HT-29 (cell line): ENCODE measurements around the gene OAF. TPM values are rescaled to one million over a fixed set of nuclear protein-coding genes. Genes with fewer than 3 reads are reported as not detected.

Source experiments
- DNase-seq: peaks from one replicate; pipeline ENCODE4 v3.0.0-alpha.2; 2015; ENCODE audit warnings: low spot score
- total RNA-seq: library from RNA; depleted of rRNA; stranded (reverse); fragments of >200 nt; shearing (Covaris generic); gene quantifications from 2 replicates; pipeline ENCODE4 v1.2.3, GENCODE V29; 2014

The OAF gene
- total RNA-seq, 1 experiment from 2014 or later: 87.3 TPM

GRCh38 chr11:120183701-120184141, 27.1 kb upstream of the OAF start:
- no peak for DNase-seq

- no peak for DNase-seq
Measured at GRCh38 chr11:120184371-120184945, 26.4 kb upstream of the OAF start.

DNA sequence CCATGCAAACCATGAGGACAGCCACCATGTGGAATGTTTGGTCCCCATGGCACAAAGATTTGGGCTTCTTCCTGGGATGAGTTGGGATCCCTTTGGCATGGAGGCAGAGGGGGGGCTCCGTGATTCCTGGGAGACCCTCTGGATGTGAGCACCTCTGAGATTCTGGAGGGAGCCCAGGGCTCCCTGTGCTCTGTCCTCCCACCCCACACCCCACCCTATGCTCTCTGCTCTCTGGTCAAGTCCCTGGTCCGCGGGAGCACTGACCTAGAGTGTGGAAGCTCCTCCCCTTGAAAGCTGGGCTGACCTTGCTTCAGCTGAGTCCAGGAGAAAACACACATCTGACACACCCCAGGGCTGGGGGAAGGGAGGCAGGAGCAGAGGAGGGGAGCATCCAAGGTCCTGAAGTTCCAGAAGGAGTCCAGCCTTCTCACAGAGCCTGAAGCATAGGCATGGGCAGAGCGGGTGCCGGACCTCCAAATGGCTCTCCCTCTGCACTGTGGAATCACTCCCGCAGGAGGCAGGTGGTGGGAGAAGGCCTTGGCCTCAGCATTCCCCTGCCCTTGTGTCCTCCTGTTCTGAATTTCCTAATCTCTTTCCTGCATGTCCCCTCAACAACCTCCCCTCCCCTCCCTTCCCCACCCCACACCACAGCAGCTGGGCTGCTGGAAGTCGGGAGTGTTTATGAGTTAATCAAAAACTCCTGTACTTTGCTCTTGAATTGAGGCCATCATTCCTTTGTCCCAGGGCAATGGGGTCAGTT, 25.7 kb upstream of the OAF start:
- peak; percentile 46 for DNase-seq

DNA sequence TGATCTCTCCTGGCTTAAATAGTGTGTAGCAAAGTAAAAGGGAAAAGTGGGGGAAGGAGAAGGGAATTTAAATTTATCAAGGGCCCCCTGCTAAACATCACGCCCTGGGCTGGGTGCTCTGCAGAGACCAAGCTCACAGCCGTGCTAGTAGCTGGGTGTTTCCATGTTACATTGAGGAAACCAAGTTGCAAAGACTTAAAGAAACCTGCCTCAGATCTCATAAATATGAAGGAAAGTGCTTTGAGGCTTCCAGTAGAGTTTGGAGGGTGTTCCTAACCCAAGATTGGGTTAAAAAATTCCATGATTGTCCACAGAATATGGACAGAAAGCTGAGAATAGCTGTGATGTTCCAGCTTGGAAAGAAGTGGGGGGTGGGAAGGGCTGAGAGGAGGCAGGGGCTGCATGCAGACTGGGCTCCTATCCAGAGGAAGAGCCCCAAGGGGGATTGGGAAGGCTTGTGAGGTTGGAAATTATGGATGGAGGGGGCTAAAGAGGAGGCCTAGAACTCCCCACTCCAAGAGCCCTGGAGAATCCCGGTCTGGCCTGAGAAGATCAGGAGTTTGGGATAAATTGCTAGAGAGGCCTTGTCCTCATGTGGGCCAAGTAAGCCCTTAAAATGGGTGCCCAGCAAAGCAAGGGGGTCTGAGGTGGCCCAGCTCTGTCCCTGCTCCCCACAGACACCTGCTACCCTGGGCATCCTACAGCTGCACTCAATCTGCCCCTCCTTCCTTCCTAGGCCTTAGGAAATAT, 25.0 kb upstream of the OAF start:
- no peak for DNase-seq

DNA sequence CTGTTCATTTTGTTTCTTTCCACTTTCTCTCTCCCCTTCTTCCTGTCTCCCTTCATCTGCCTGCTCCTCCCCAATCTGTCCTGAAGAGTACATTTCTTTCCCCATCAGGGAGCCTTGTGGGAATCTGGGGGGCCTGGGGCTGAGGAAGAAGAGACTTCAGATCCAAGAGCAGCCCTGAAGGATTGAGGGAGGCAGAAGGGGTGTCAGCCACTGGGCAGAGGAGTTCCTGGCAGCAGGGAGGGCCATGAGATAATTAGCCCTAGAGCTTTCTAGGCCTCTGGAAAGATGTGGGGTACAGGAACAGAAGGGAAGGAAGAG, 24.4 kb upstream of the OAF start:
- no peak for DNase-seq

GRCh38 chr11:120186774-120187591, 23.8 kb upstream of the OAF start:
- no peak for DNase-seq

- no peak for DNase-seq
Measured at GRCh38 chr11:120188371-120188770, 22.5 kb upstream of the OAF start.

- DNase-seq: no peak
Measured at GRCh38 chr11:120188811-120189455, 21.9 kb upstream of the OAF start.

DNA sequence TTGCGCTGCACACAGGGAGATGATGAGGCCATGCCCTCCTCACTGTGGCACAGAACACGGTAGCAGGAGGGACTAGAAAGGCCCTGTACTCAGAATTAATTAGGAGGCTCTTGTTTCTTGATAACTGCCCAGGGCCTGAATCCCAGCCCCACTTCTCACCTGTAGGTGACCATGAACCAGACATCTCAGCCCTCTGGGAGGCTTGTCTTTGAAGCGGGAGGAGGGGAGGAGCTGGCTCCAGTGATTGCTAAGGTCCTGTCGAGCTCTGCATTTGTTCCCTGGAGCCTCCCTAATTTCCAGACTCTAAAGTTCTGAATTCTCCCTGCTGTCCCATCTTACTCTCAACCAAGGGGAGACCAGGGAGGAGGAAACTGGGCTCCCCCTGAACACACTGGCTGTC, 19.8 kb upstream of the OAF start:
- DNase-seq: no peak

DNA sequence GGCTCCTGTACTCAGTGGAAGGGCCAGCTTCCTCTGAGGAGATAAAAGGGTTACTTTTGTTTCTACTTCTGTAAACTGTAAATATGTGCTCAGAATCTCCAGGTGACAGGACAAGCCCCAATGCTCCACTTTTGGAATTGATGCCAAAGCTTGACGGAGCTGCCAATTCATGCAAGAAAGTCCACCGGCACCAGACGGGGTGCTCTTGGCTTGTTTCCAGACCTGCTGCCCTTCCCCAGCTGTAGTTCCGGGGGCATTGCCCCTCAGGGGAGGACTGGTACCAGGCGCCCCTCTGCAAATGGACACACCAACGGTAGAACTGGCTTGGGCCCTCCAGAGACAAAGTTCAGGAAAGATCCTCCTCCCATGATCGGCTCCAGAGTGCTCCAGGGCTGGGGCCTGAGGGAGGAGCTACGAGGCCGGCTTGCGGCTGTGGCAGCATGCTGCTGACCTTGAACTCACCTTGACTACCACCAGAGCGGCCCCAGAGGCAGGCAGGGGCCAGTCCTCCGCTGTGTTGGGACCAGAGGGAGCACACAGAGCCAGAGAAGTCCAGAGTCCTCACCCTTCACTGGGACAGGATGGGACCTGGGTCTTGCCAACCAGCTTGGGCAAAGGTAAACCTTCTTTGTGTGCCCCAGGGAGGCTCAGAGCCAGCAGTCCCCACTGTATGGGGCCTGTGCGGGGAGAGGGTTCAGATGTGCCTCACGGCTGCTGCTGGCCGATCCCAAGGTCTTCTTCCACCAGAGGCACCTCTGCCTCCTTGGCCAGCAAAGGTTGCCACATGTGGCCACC, 17.8 kb upstream of the OAF start:
- no peak for DNase-seq

DNA sequence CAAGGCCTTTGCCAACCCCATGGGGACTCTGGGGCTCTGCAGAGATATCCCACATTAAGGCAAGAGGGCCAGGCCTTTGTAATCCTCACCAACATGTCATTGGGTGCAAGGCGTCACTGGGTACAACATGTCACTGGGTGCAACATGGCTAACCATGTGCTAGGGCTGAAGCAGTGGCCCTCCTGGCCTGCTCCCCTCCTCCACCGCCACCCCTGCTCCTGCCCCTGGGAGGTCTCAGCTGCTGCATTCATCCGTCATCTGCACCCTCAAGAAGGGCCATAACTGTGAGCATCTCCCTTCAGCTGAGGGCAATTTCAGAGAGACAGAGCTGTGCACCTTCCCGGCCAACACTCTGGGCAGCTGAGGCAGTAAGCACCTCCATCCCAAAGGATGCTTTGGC, 16.7 kb upstream of the OAF start:
- DNase-seq: no peak

GRCh38 chr11:120195601-120196320, 15.1 kb upstream of the OAF start:
- DNase-seq: no peak

DNA sequence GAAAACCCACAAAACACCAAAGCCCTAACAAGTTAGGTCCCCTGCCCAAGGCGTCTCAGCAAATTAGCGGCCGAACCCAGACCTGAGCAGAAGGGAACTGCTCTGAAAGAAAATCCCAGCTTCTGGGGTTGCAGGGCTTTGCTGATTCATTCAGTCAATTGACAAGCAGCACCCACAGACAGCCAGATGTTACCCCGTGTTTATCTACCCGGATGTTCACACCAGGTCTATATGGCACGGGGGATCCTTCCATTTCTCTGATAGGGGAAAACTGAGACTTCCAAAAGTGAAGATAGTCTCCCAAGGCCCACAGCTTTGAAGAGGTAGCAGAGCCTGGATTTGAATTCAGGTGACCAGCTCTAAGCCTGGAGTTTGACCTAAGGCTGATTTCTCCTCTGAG, 14.0 kb upstream of the OAF start:
- DNase-seq: no peak

DNA sequence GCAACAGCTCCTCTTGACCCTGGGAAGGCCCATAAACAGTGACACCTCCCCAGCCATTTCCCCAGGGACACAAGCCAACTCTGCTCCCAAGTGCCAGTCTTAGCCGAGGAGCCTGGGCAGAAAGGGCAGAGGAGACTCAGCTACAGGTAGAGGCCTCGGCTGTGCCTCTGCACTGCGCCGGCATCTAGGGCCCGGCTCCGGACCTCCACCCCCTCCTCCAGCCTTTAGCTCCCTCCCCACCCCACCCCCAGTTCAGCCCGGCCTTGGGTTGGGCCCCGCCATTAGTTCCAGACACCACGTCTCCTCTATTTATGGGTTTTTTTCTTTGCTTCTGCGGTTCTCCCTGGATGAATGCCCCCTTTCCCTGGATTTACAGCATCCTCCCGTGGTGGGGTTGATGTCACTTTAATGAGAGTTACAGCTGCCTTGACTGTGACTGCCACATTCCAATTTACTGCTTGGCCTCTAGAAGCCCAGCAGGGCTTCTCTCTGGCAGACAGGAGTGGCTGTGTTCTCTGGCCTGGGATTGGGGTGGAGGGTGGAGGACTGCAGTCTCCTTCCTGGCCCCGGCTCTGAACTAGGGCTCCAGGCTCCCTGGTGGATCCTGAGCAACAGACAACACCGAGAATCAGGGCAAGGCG, 13.5 kb upstream of the OAF start:
- DNase-seq: no peak

DNA sequence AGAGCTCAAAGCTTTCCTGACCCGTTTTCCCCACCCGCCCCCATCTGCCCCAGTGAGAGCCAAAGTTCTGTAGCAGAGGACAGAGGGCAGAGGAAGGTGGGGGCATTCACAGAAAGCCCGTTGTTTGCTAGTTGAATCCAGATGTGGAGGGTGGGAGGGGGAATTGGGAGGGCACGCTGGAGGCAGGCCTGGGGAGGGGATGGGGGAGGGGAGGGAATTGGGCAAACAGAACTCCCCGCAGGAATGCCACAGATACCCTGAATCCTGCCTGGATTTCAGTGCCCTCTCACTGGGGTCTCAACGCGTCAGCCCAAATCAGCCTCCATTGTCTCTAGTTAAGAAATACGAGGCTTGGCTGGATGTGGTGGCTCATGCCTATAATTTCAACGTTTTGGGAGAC, 12.9 kb upstream of the OAF start:
- no peak for DNase-seq

DNA sequence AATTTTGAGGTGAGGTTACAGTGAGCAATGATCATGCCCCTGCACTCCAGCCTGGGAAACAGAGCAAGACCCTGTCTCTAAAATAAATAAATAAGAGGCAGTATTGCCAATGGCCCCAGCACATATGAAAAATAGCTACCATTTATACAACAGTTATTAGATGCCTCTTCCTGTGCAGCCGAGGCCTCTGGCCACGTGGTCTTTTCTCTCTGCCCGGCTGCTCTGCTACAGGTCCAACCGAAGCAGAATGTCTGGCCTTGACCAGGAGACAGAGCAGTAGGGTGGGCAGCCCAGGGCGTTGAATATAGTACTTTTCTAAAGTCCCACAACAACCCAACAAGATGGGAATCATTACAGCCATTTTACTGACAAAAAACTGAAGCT, 12.4 kb upstream of the OAF start:
- no peak for DNase-seq

DNA sequence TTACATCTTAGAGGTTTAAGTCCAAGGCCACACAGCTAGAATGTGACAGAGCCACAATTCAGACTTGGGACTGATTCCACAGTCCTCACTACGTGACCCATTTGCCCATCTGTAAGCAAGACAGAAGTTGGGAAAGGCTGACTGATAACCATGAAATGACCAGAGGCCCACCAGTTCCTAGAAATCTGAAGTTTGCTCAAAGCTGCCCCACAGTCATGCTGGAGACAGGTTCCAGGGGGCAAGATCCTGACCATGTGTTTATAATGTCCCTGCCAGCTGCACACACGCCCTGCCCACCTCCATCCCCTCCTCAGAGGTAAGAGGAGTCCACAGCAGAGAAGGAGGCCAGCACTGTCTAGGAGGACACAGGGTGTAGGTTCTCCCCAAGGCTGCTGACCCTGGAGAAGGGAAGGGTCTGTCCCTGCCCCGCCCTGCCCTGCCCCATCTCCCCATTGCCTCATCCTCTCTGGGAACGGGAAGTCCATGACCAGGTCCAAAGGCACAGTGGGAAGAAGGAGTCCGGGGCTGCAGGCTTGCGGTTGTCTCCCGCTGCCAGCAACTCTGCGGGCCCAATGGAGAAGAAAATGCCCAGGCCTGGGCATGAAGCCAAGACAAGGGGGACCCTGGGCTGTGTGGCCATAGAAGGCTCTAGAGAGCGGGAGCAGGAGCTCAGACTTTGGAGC, 11.9 kb upstream of the OAF start:
- no peak for DNase-seq

- no peak for DNase-seq
Measured at GRCh38 chr11:120199613-120200012, 11.2 kb upstream of the OAF start.

- DNase-seq: no peak
Measured at GRCh38 chr11:120200677-120201076, 10.2 kb upstream of the OAF start.
